Islet precursor cell (in vitro differentiated cells): ENCODE data around the gene TAS2R40.

ENCODE experiments used
- DNase-seq: peaks from one replicate; pipeline ENCODE4 v3.0.0-alpha.2; 2018

The TAS2R40 gene

GRCh38 chr7:143225047-143225446, 3.2 kb downstream of the TAS2R40 start:
- no peak for DNase-seq

DNA sequence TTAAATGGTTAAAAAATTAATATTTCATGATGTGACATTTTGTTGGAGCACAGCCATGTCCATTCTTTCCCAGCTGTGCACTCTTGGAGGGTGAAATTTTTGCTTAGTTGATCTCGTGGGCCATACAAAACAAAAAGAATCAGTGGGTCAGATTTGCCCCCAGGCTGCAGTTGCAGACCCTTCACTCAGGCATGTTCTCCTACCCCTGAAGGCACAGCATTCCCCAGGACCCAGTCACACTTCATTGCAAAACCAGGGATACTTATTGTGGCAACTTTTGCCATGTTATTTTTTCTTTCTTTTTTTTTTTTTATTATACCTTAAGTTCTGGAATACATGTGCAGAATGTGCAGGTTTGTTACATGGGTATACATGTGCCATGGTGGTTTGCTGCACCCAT, 6.0 kb downstream of the TAS2R40 start:
- no peak for DNase-seq

DNA sequence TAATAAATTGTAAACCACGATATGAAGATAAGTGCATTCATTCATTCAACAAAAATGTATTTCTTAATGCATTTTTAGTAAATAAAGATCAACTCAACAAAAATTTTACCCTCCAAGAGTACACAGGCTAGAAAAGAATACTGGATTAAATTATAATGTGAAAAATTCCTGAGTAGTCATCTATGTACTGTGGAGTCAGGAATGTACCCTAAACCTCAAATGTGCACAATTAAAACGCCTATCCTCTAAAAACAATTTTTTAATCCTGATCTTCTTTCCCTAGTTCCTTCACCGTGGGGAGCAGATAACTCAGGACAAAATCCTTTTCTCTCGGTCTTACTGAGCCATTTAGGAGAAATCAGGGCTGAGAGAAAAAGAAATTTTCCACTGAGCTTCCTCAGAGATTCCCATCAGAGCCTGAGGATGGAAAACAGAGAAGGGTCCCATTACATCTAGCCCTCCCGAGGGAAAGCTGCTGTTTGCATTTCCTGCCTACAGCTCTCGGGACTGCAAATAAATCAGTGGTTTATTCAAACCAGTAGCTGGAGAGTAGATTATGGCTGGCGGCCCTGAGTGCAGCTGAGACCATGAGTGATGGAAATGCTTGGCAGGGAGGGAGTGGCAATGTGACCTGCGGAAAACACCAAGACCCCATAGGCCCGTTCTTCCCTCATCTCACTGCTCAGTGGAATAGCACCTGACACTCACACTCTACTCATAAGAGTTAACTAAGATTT, 7.4 kb downstream of the TAS2R40 start:
- peak; percentile 60 for DNase-seq

- no peak for DNase-seq
These were observed 9.0 kb downstream of the TAS2R40 start for GRCh38 chr7:143230602-143231457.

GRCh38 chr7:143233816-143234532, 12.1 kb downstream of the TAS2R40 start:
- no peak for DNase-seq

DNA sequence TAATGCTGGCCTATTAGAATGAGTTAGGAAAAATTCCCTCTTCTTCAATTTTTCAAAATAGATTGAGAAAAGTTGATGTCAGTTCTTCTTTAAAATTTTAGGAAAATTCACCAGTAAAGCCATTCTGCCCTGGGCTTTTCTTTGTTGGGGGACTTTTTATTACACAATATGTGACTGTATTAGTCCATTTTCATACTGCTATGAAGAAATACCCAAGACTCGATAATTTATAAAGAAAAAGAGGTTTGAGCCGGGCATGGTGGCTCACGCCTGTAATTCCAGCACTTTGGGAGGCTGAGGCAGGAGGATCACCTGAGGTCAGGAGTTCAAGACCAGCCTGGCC, 12.7 kb downstream of the TAS2R40 start:
- DNase-seq = no peak

- DNase-seq = no peak
These were observed 13.7 kb downstream of the TAS2R40 start for GRCh38 chr7:143235561-143235960.

- DNase-seq = no peak
These were observed 14.7 kb downstream of the TAS2R40 start for GRCh38 chr7:143236408-143236990.

DNA sequence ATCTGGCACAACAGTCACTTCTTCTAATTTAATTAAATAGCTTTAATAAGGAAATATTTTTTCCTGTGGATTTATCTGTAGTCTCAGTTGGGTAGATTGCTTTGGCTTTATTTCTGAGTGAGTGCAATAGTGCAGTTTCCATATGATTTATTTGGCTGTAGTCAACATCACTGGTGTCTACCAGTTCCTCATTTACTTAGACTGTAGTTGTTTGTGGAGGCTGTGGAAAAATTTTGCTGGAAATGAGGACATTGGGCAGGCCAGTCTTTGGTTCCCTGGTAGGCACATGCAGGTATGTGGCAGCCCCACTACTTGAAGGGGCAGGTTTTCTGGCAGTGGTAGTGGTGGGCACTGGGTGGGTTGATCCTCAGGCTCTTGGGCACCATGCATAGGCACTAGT, 15.5 kb downstream of the TAS2R40 start:
- DNase-seq = no peak

- no peak for DNase-seq
These were observed 16.6 kb downstream of the TAS2R40 start for GRCh38 chr7:143238289-143238980.

- no peak for DNase-seq
These were observed 18.0 kb downstream of the TAS2R40 start for GRCh38 chr7:143239813-143240212.

- DNase-seq = peak; percentile 83
These were observed 18.7 kb downstream of the TAS2R40 start for GRCh38 chr7:143240291-143241168.

- no peak for DNase-seq
These were observed 20.5 kb downstream of the TAS2R40 start for GRCh38 chr7:143242306-143242705.

DNA sequence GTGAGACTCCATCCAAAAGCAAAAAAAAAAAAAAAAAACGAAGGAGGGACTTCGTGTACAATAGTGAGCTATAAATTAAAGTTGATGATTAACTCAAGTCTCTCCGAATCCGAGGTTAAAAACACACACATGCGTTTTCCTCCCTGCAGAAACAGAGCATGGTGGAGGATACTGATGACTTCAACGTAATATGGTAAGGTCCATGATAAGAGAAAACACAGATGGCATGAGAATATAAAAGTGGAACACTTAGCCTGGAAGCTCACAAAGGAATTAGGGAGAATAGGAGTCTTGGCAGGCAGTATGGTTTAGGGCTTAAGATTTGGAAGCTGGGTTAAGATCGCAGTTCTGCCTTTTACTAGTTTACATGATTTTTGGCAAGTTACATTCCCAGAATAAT, 21.3 kb downstream of the TAS2R40 start:
- no peak for DNase-seq

GRCh38 chr7:143243614-143244013, 21.8 kb downstream of the TAS2R40 start:
- DNase-seq = no peak

DNA sequence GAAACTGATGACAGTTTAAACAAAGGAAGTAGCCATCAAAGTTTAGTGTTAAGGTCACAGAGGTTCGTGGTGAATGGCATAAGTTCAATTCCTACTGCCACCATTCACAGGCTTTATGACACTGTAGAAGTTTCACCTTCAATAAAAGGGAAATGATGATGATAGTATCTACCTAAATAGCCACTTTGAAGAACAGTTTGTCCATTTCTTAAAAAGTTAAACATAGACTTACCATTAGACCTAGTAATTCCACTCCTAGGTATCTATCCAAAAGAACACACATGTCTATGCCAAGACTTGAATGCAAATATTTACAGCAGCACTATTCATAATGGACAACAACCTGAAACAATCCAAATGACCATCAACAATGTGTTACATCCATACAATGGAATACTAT, 22.5 kb downstream of the TAS2R40 start:
- no peak for DNase-seq

DNA sequence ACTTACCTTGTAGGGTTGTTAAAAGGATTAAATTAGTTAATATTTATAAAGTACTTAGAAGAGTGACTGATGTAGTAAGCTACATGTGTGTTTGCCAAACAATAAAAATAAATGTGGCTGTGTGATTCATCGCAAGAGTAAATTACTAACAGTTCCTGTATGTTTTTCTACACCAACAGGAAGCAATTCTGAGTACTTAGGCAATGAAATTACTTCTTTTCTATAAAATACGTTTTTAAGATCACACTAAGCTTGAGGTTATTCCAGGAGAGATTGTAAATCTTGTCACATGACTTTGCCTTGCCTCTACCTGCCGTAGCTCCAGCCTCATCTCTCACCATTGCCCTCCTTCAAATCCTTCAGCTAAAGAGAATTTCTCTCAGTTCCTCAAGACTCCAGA, 23.3 kb downstream of the TAS2R40 start:
- DNase-seq = no peak

DNA sequence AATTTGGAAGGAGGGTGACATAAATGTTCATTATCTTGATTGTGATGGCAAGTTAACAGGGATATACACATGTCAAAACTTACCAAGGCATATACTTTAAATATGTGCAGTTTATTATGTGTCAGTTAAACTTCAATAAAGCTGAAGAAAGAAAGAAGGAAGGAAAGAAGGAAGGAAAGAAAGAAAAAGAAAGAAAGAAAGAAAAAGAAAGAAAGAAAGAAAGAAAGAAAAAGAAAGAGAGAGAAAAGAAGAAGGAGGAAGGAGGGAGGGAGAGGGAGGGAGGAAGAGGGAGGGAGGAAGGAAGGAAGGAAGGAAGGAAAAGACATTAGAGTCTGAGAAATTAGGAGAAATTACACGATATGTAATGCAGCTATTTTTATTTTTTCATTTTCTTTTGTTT, 25.5 kb downstream of the TAS2R40 start:
- DNase-seq = no peak

GRCh38 chr7:143248761-143249354, 27.0 kb downstream of the TAS2R40 start:
- peak; percentile 96 for DNase-seq

- DNase-seq = no peak
These were observed 28.4 kb downstream of the TAS2R40 start for GRCh38 chr7:143250199-143250598.

GRCh38 chr7:143250822-143251221, 29.0 kb downstream of the TAS2R40 start:
- DNase-seq = no peak
